CD4-positive, alpha-beta T cell treated with Interleukin-17A for 4 hours (primary cell): ENCODE data around the gene RASGEF1C.

ENCODE experiments used
- DNase-seq: peaks from one replicate; pipeline ENCODE4 v3.0.0-alpha.2; 2020; ENCODE audit warnings: mixed read lengths

The RASGEF1C gene

DNA sequence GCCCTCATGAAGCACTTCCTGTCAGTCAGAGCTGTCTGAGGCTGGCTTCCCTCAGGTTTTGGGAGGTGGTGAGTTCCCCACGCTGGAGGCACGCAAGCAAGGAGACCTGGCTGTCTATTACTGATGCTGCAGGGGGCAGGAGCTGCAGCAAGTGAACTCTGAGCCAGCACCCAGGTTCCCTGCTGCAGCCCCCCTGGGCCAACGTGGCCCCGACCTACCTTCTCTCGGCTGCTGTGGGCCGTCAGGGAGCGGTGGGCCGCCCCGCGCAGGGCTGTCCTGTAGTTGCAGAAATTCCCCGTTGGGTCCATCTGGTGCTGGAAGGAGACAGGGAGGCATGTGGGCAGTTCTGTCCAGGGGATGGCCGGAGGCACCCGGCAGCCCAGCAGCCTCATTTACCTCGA lies 90.6 kb downstream of the RASGEF1C start:
- DNase-seq: no peak

DNA sequence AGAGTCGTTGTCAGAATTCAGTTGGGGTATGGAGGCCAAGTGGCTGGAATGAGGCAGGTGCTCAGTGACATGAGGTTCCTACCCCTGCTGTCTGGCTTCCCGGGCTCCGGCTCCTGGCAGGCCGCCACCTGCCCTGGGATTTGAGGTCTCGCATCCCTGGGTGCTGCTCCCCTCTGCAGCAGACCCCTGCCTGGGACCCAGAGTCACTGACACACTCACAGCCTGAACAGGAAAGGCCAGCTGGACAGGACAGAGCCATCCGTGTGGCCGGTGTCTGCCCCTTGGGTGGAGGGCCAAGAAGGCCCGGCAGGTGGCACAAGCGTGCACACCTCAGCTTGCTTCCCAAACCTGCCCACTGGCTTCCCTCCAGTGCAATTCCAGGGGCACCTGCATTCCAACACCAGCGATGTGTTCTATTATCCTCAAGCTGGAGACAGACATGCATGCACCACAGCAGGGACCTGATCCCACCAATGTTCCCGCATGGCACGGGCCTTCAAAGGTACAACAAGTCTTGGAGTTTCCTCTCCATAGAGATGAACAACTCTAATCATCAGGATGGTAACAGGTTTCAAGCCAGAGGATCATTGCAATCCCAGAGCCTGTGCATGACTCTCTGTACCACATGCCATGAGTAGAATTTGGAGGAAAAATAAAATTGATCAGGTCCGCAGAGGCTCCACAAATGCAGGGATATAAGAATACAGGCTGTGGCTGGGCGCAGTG lies 91.8 kb downstream of the RASGEF1C start:
- DNase-seq: no peak

DNA sequence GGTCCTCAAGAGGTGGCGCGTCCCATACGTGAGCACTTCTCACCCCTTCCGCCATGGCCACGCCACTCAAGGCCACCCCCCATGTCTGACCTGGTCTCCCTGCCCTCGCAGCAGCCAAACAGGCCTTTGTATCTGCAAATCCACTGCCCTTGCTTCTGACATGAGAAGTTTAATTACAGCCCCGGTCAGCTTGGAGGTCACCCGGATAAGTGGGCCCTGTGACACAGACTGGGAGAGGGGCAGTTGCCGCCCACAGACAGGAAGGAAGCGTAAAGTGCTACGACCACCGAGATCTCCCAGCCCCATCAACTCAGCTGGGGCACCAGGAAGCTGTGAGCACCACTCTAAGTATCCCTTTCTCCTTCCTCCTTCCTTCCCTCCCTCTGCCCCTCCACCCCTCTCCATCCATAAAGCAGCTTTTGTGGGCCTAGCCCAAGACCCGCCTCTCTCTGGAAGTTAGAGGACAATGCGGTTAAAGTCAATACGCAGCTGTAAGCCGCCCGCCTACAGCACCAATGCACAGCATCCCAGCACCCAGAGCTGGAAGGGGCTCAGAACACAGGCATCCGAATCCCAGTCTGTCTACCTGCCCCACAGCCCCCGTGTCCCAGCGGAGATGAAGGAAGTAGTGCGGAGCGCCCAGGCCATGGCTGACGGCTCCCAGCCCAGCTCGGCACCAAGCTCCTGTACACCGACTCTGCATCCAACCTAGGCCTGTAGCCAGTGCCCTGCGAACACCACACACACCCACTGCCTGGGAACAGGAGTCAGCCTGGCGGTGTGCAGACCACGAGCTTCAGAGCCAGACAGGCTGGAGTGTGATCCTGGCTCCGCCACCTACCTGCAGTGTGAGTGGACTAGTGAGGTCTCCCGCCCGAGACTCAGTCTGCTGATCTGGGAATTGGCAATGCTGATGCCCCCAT lies 92.7 kb downstream of the RASGEF1C start:
- no peak for DNase-seq

DNA sequence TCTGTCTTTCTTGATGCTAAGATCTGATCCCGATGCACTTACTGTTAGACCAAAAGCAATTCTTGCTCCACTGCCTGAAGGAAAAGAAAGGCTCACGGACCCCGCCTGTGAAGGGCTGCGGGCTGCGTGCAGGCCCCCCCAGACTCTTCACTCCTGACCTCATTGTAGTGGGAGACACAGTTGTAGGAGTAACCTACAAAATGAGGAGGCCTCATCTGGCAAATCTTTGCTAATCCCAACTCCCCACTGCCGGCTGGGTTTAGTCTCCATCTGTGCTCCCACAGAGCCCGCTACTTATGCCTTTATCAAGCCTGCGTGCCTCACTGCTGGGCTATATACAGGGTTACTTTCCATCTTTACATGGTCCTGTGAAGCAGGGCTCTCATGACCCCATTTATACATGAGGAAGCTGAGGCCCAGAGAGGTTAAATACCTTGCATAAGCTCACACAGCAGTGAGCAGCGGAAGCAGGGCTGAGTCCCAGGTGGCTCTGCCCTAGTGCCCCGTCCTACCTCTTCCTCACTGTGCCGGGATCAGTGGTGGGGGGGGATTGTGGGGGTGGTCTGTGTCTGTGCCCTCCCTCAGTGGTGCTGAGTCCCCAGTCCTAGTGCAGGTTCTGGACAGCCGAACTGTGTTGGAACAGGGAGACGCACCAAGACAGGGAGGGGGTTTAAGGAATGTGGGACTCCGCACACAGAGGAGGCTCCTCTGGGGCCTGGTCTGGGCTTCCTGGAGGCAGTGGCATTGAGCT lies 93.5 kb downstream of the RASGEF1C start:
- no peak for DNase-seq

DNA sequence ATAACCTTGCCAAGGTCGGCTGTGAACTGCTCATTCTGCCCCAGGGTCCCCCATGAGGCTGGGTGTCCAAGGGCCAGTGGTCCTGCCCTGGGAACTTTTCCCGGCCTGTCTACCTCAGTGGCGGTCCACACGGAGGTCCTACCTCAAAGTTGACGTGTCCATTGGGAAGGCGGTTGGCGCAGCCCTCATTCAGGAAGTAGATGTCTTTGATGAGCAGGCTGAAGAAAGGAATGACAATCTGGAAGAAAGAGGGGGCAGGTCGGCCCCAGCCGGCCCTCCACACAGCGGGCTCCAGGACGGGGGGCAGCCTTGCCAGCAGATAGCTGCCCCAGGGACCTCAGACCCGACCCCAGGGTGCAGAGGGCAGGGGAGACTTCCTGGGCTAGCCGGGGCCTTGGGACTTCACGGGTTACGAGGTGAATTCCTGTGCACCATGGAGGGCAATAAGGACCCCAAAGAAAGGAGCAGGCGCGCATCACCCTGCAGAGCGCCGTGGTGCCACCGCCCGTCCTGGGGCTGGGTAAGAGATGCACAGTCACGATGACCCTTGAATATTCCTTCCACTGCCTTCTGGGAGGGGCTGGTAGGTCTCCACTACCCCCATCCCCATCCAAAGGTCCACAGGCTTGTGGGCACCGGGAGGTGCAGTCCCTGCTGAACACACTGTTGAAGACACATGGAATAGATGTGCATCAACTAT lies 94.6 kb downstream of the RASGEF1C start:
- DNase-seq: no peak

DNA sequence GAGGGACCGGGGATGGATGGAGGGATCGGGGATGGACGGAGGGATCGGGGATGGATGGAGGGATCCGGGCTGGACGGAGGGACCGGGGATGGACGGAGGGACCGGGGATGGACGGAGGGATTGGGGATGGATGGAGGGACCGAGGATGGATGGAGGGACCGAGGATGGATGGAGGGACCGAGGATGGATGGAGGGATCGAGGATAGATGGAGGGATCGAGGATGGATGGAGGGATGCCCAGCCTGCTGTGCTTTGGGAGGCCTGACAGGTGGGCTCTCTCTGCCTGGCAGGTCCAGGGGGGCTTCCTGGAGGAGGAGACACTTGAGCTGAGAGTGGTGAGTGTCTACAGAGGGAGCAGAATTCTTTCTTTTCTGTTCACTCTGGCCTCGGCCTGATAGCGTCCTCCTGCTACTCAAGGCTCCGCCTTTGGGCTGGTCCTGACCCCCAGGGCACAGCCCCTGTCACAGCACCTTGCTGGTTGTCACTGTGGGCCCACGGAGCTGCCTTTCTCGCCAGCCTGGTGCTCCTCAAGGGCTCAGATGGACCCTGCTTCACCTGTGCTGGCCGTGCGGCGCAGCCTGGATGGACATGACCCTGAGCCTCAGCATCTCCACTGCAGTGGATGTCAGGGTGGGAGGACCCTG lies 95.2 kb downstream of the RASGEF1C start:
- no peak for DNase-seq

DNA sequence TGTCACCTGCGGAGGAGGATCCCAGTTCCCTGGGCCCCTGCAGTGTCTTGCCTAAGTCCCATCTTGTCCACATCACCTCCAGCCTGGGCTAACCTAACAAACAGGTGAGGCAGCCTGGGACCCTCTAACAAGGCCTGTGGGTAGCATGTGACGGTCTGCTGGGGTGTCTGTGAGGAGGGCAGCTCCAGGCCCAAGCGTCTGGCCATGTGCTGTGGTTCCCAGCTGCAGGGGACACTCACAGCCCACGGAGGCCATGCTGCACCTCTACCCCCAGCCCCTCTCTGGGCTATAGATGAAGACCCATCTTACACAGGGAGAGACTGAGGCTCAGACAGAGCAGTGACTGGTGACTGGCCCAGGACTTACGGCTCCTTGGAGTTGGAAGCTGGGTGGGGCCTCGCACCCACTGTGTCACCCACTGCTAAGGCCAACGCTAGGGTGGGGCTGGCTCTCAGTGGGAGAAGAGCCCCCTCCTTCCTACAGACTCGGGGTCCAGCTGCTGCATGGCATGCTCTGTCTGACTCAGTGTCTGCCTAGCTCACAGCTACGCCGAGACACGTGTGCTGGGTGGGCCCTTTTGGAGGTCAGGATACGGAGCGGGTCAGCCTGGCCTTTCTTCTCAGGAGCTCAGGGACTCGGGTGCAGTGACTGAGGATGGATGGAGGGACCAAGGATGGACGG lies 96.7 kb downstream of the RASGEF1C start:
- DNase-seq: no peak

DNA sequence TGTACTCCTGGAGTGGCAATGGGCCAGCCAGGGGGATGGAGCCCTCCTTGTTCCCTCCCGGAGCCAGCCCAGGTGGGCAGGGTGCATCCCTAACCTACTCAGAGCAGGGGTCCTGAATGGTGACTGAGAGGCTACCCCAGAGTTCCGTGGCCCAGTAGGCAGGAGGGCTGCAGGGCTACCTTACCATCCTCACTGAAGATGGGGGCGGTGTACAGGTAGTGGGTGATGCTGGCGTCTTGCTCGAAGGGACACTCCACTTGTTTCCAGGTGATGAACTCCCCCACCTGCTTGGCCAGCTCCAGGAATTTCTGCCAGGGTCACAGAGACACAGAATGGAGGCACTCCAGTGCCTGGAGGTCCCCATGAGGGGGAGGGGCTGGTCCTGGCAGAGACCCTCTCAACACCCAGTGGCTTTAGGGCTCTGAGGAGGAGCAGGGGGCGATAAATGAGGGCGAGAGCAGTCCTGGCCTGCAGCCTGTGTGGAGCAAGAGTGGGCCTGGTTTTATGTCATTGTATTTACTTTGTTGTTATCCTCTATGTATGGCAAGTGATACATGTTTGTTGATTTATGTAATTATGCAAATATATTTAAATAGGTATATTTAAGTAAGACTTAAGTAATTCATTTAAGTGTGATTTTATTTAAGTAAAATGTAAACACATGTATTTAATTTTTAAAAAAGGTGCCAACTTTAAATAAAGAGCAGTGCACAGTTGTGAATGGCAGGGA lies 97.6 kb downstream of the RASGEF1C start:
- DNase-seq: no peak

DNA sequence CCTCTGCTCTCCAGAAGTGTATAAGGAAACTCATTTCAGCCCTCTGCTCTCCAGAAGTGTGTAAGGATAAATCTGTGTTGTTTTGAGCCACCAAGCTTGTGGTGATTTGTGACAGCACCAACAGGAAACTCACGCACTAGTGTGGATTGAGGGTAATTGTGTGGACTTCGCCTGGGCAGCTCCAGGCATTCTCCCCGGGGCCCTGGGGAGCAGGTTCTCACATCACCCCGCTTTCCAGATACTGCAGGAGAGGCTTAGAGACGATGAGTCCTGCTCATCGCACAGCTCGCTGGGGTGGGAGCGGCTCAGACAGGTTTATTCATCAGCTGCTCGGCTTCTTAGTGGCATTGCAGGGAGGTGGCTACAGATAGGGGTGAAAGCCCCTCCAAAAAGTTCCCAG lies 99.1 kb downstream of the RASGEF1C start:
- DNase-seq: no peak

DNA sequence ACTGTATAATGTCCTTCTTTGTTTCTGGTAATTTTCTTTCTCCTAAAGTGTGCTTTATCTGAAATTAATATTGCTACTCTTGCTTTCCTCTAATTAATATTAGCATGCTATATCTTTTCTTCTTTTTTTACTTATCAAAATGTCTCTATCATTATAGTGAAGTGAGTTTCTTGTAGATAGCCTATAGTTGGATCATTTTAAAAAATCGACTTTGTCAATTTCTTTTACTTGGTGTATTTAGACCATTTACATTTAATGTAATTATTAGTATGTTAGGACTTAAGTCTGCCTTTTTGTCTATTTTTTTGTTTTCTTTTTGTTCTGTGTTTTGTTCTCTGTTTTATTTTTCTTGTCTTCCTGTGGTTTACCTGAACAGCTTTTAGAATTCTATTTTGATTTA lies 102.0 kb downstream of the RASGEF1C start:
- no peak for DNase-seq

DNA sequence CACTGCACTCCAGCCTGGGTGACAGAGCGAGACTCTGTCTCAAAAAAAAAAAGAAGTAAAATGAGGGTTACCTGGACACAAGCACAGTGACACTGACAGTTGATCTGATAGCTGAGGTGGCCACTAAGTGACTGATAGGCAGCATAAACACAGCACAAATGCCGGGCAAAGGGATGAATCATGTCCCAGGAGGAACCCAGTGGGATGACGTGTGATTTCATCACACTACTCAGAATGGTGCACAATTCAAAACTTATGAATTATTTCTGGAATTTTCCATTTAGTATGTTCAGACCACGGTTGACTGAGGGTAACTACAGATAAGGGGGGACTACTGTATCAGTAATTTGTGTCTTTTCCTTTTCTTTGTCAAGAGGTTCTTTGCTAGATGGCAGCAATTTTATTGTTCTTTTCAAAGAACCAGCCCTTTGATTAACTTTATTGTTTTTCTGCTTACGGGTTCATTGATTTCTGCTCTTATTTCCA lies 103.1 kb downstream of the RASGEF1C start:
- no peak for DNase-seq

DNA sequence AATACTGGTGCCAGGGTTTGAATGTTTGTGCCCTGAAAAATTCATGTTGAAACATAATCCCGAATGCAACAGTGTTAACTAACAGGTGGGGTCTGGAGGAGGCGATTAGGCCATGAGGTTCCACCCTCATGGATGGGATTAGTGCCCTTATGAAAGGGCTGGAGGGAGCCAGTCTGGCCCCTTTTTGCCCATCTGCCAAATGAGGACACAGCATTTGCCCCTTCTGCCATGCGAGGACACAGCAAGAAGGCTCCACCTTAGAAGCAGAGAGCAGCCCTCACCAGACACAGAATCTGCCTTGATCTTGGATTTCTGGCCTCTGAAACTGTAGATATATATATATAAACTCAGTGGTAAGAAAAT lies 104.9 kb downstream of the RASGEF1C start:
- no peak for DNase-seq

DNA sequence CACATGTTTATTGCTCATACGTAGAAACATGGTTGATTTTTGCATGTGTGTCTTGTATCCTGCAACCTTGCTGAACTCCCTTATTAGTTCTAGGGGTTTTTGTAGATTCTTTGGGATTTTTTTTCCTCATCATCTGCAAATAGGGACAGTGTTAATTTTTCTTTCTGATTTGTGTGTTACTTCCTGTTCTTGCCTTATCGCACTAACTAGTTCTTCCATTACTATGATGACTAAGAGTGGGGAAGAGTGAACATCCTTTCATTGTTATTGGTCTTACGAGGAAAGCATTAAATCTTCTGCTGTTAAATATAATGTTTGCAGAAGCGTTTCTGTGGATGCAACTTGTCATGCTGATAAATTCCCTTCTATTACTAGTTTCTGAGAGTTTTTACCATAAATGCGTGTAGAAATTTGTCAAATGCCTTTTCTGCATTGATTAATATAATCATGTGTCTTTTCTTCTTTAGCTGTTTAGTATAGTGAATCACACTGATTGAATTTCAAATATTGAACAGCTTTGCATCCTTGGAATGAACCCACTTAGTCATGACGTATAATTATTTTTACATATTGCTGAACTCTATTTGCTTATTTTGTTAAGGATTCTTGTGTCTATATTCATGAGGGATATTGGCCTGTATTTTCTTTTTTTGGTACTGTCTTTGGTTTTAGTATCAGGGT lies 105.4 kb downstream of the RASGEF1C start:
- DNase-seq: no peak

DNA sequence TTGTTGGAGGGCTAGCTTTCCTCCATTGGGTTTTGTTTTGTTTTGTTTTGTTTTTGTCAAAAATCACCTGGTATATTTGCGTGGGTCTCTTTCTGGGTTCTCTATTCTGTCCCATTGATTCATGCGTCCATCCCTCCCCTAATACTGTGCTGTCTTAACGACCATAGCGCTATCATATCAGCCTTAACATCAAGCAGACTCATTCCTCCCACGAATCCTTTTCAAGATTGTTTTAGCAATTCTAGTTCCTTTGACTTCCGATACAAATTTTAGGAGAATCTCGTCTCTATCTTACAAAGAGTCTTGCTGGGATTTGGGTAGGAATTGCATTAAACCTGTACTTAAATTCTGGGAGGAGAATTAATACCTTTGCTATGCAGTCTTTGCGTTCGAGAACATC lies 106.4 kb downstream of the RASGEF1C start:
- DNase-seq: no peak

DNA sequence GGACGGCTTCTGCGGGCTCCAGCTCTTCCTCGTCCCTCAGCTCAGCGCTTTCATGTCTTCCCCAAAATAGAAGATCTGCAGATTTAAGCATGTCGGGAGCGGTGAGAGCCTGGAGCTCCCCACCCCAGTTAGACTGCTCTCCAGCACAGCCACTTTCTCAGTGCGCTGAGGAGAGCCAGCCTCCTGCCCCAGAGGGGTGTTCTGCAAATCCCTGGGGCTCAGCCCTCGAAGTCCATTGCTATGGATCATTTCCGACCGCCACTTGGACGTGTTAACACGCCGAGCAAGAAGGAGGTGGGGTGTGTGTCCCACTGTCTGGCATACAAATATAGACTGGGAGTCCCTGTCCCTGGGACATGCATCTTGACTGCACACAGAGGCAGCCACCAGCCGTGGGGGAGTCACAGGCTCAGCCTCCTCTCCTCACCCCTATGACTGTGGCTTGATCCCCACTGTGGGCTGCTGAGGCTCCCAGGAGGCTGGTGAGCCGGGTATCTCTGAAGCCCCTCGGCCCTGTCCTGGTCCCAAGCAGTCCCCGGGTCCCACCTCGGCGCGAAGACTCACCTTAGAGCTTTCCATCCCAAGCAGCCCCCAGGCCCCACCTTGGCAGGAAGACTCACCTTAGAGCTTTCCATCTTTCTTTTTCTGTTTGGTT lies 107.4 kb downstream of the RASGEF1C start:
- DNase-seq: no peak

DNA sequence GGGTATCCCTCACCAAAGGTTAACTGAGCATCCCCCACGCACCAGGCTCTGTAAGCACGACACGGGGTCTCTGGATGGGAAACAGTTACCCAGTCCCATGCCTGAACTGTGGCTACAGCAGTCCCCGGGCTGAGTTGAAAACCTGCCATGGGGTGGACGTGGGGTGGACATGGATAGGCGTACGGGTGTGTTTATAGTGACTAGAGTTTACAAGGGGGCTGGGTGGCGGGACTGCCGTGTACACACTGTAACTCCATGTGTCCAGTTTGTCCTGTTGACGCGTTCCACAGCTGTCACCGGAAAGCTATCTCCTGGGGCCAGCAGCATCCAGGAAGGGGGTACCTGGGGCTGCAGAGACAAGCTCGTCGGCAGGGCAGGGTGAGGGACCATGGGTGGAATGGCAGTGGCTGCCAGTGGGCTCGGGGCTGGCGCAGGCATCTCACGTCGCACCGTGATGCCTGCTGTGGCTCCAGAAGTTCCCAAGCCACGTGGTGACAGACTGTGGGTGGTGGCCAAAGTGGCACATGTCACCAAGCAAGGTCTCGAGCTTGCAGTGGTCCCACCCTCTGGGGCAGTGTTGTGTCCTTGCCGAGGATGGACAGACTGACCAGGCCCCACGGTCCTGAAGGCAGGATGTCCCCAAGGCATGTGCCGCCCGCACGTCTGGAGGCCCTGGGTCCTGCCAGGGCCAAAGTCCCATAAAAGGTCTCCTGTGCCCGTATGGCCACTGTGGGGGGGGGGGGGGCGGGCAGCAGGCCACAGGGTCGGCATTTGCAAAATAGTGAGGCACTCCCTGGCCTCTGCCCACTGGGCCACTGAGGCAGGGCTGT lies 108.2 kb downstream of the RASGEF1C start:
- DNase-seq: no peak

DNA sequence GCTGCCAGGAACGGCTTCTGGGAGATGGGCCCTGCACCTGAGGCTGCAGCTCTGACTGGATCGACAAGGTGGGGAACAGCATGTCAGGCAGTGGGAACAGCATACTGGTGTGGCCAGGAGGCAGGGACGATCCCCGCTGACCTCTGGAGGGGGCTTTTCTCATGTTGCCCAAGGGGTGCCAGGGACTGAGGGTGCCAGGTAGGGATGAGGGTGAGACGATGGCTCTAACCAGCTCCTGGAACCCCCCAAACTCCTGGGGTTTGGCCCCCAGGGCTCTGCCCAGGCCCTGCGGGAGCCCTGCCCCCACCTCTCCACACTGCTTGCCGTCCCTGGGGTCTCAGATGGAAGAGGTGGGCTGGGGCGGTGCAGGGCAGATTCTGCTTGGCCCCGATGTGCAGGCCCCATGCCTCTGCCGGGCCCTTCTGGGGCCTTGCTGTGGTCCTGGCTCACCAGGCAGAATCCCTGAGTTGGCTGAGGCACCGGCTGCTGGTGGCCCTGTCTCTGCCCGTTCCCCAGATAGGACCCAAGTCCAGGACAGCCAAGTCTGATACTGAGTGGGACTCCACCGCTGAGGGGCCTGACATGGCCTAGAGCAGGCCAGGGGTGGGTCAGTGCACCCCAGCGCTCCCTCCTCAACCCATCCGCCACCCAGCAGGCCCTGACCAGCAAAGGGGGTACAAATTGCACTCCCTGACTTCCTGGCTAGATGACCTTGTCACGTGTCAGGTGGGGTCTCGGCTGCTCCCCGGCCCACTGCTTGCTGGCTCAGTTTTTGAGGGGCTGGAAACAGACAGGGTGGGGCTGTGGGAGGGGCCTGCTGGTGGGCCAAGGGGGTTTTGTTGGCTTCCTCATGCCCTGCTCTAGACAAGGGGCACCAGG lies 109.0 kb downstream of the RASGEF1C start:
- DNase-seq: no peak
